HFFc6 (cell line): ENCODE results near the gene NTM. TPM values are rescaled to one million over a fixed set of nuclear protein-coding genes. Genes with fewer than 3 reads are reported as not detected.

ENCODE experiments used
- DNase-seq: peaks from one replicate; pipeline ENCODE4 v3.0.0-alpha.2; 2018
- H3K27ac Mint-ChIP-seq: 2 replicates; pipeline ENCODE4 v1.8.0; 2020; ENCODE audit warnings: mild to moderate bottlenecking, mixed read lengths
- H3K27me3 Mint-ChIP-seq: 2 replicates; pipeline ENCODE4 v1.8.0; 2021; ENCODE audit warnings: mild to moderate bottlenecking, moderate library complexity, mixed read lengths; ENCODE audit not compliant: insufficient read depth
- H3K36me3 Mint-ChIP-seq: 2 replicates; pipeline ENCODE4 v1.8.0; 2021; ENCODE audit warnings: low read depth, mixed read lengths
- H3K4me1 Mint-ChIP-seq: 2 replicates; pipeline ENCODE4 v1.8.0; 2020; ENCODE audit warnings: low read depth, mixed read lengths
- H3K4me3 Mint-ChIP-seq: 2 replicates; pipeline ENCODE4 v1.8.0; 2020; ENCODE audit warnings: mild to moderate bottlenecking, moderate library complexity, mixed read lengths
- H3K9me3 Mint-ChIP-seq: 2 replicates; pipeline ENCODE4 v1.8.0; 2020; ENCODE audit warnings: mild to moderate bottlenecking, mixed read lengths
- CTCF ChIP-seq: fragments of 200-600 bp; sonication (generic); IDR thresholded peaks from 2 replicates; pipeline ENCODE4 v1.5.0; 2021; ENCODE audit warnings: antibody characterized with exemption, mild to moderate bottlenecking
- total RNA-seq, 6 experiments: library from RNA; stranded (reverse); fragmentation: NEBNext Ultra II Directional; extraction: Animal tissue kit (Norgen Biotek cat#: 25700); gene quantifications; 2 replicates in 1 of 6; 3 replicates in 5 of 6; pipeline ENCODE4 v1.2.3, GENCODE V29; 2021

The NTM gene
- total RNA-seq, 6 experiments from 2014 or later = 18.3 to 23.6 (median 21.7) TPM

- no peak for TF ChIP-seq CTCF
- no peak for DNase-seq
- peaks cover 32% of the 10 kb centered on the region for H3K27me3 Mint-ChIP-seq
- H3K36me3 Mint-ChIP-seq = no peaks in the 10 kb centered on the region
- peaks cover 6% of the 10 kb centered on the region for H3K4me1 Mint-ChIP-seq
- no peak overlapping the region for H3K27ac Mint-ChIP-seq
- no peaks in the 10 kb centered on the region for H3K9me3 Mint-ChIP-seq
- H3K4me3 Mint-ChIP-seq = no peak overlapping the region
Observed at GRCh38 chr11:132342408-132342807, 972.0 kb downstream of the NTM start.

- Mint-ChIP-seq H3K27ac (no peak overlapping the region), H3K4me1 (peaks cover 6% of the 10 kb centered on the region), H3K4me3 (no peak overlapping the region), H3K9me3 (no peaks in the 10 kb centered on the region), H3K36me3 (no peaks in the 10 kb centered on the region), H3K27me3 (peaks cover 38% of the 10 kb centered on the region)
- TF ChIP-seq CTCF = no peak
- DNase-seq = no peak
Observed at GRCh38 chr11:132343445-132344175, 973.2 kb downstream of the NTM start.

GRCh38 chr11:132346558-132347148 lies 976.2 kb downstream of the NTM start:
- peaks cover 20% of the 10 kb centered on the region for H3K4me1 Mint-ChIP-seq
- H3K4me3 Mint-ChIP-seq = no peak overlapping the region
- H3K9me3 Mint-ChIP-seq = no peaks in the 10 kb centered on the region
- TF ChIP-seq CTCF = no peak
- peaks cover 28% of the 10 kb centered on the region for H3K27me3 Mint-ChIP-seq
- no peaks in the 10 kb centered on the region for H3K36me3 Mint-ChIP-seq
- DNase-seq = no peak
- H3K27ac Mint-ChIP-seq = no peak overlapping the region

GRCh38 chr11:132347156-132348090 lies 977.0 kb downstream of the NTM start:
- no peak overlapping the region for H3K27ac Mint-ChIP-seq
- no peaks in the 10 kb centered on the region for H3K9me3 Mint-ChIP-seq
- no peak for TF ChIP-seq CTCF
- DNase-seq = no peak
- H3K27me3 Mint-ChIP-seq = peaks cover 23% of the 10 kb centered on the region
- H3K4me3 Mint-ChIP-seq = no peak overlapping the region
- H3K36me3 Mint-ChIP-seq = no peaks in the 10 kb centered on the region
- peaks cover 20% of the 10 kb centered on the region for H3K4me1 Mint-ChIP-seq

GRCh38 chr11:132349811-132350733 lies 979.7 kb downstream of the NTM start:
- Mint-ChIP-seq H3K9me3 (no peaks in the 10 kb centered on the region), H3K4me3 (no peak overlapping the region), H3K36me3 (no peaks in the 10 kb centered on the region), H3K4me1 (peaks cover 20% of the 10 kb centered on the region), H3K27me3 (peaks cover 22% of the 10 kb centered on the region), H3K27ac (no peak overlapping the region)
- no peak for DNase-seq
- no peak for TF ChIP-seq CTCF
